ENCODE measurements around the gene CPLX1.
"Not testable (repeated sequence)": the region's sequence is repeated elsewhere in the genome, so short reads cannot be mapped to it uniquely, and the experiment has no call there.

CPLX1 gene

GRCh38 chr4:819401-820229 is 6.3 kb downstream of the CPLX1 start:
- DNase-seq = no peak

- no peak for DNase-seq
These were observed 7.6 kb downstream of the CPLX1 start for GRCh38 chr4:818106-818921.

GRCh38 chr4:815464-816146 is 10.3 kb downstream of the CPLX1 start:
- no peak for DNase-seq

- DNase-seq = no peak
These were observed 11.5 kb downstream of the CPLX1 start for GRCh38 chr4:814312-814850.

GRCh38 chr4:813900-814299 is 12.0 kb downstream of the CPLX1 start:
- no peak for DNase-seq

- no peak for DNase-seq
These were observed 16.9 kb downstream of the CPLX1 start for GRCh38 chr4:808860-809570.

- no peak for DNase-seq
These were observed 18.1 kb downstream of the CPLX1 start for GRCh38 chr4:807792-808191.

GRCh38 chr4:806979-807378 is 18.9 kb downstream of the CPLX1 start:
- DNase-seq = not testable (repeated sequence)

GRCh38 chr4:804804-805203 is 21.1 kb downstream of the CPLX1 start:
- DNase-seq = no peak

- no peak for DNase-seq
These were observed 22.0 kb downstream of the CPLX1 start for GRCh38 chr4:803884-804283.

GRCh38 chr4:801436-802124 is 24.3 kb downstream of the CPLX1 start:
- DNase-seq = no peak

- no peak for DNase-seq
These were observed 28.9 kb downstream of the CPLX1 start for GRCh38 chr4:797066-797465.

- DNase-seq = no peak
These were observed 29.7 kb downstream of the CPLX1 start for GRCh38 chr4:796206-796605.

- no peak for DNase-seq
These were observed 30.2 kb downstream of the CPLX1 start for GRCh38 chr4:795726-796119.

GRCh38 chr4:794900-795725 is 30.8 kb downstream of the CPLX1 start:
- no peak for DNase-seq

- no peak for DNase-seq
These were observed 31.8 kb downstream of the CPLX1 start for GRCh38 chr4:793941-794621.

GRCh38 chr4:793093-793861 is 32.7 kb downstream of the CPLX1 start:
- no peak for DNase-seq

- no peak for DNase-seq
These were observed 33.3 kb downstream of the CPLX1 start for GRCh38 chr4:792626-793092.

GRCh38 chr4:791898-792625 is 33.9 kb downstream of the CPLX1 start:
- DNase-seq = no peak
